Neural cell (in vitro differentiated cells): Measurements from ENCODE around the gene PROC. TPM values are rescaled to one million over a fixed set of nuclear protein-coding genes. Genes with fewer than 3 reads are reported as not detected.

Source experiments
- H2AFZ ChIP-seq: fragments of 200-600, 300-800 bp; sonication (generic), shearing (Covaris generic); 2 replicates; pipeline ENCODE4 v1.6.0; 2014; ENCODE audit warnings: low read depth, mild to moderate bottlenecking, antibody characterized with exemption, low read length, moderate library complexity
- H3F3A ChIP-seq: fragments of 200-600 bp; shearing (Covaris generic); 2 replicates; pipeline ENCODE4 v1.6.1; 2016; ENCODE audit warnings: mild to moderate bottlenecking, moderate library complexity, mixed read lengths, antibody characterized with exemption, low read length; ENCODE audit not compliant: insufficient read depth, poor library complexity, severe bottlenecking
- H3K27ac ChIP-seq: fragments of 200-600, 300-800 bp; sonication (generic), shearing (Covaris generic); 2 replicates; pipeline ENCODE4 v1.5.1; 2014; ENCODE audit warnings: mild to moderate bottlenecking, low read length, moderate library complexity
- H3K27me3 ChIP-seq: fragments of 300-800, 200-600 bp; sonication (generic), shearing (Covaris generic); 2 replicates; pipeline ENCODE4 v1.6.0; 2014; ENCODE audit warnings: mild to moderate bottlenecking, low read depth, low read length, moderate library complexity; ENCODE audit not compliant: insufficient read depth
- H3K36me3 ChIP-seq: fragments of 300-800, 200-600 bp; sonication (generic), shearing (Covaris generic); 2 replicates; pipeline ENCODE4 v1.5.1; 2014; ENCODE audit warnings: mild to moderate bottlenecking, antibody characterized with exemption, low read length, moderate library complexity; ENCODE audit not compliant: insufficient read depth
- H3K4me2 ChIP-seq: fragments of 300-800, 200-600 bp; sonication (generic), shearing (Covaris generic); 2 replicates; pipeline ENCODE4 v1.6.0; 2014; ENCODE audit warnings: mild to moderate bottlenecking, low read length
- H3K4me3 ChIP-seq: fragments of 300-800, 200-600 bp; sonication (generic), shearing (Covaris generic); 2 replicates; pipeline ENCODE4 v1.5.1; 2014; ENCODE audit warnings: mild to moderate bottlenecking, low read length, moderate library complexity
- H3K79me2 ChIP-seq: fragments of 200-600 bp; shearing (Covaris generic); replicated peaks from 2 replicates; pipeline ENCODE4 v1.6.0; 2014; ENCODE audit warnings: mild to moderate bottlenecking, low read length, moderate library complexity; ENCODE audit not compliant: insufficient read depth
- H3K9ac ChIP-seq: fragments of 300-800, 200-600 bp; sonication (generic), shearing (Covaris generic); 2 replicates; pipeline ENCODE4 v1.6.1; 2016; ENCODE audit warnings: mild to moderate bottlenecking, low read length, mixed read lengths
- H3K9me2 ChIP-seq: fragments of 200-600 bp; shearing (Covaris generic); 2 replicates; pipeline ENCODE4 v1.6.1; 2016; ENCODE audit warnings: mild to moderate bottlenecking, low read length, mixed read lengths; ENCODE audit not compliant: insufficient read depth
- H3K9me3 ChIP-seq: fragments of 200-600, 300-800 bp; sonication (generic), shearing (Covaris generic); 2 replicates; pipeline ENCODE4 v1.6.1; 2016; ENCODE audit warnings: mild to moderate bottlenecking, mixed run types, low read length, moderate library complexity, mixed read lengths
- H4K20me1 ChIP-seq: fragments of 200-600 bp; shearing (Covaris generic); 2 replicates; pipeline ENCODE4 v1.6.1; 2016; ENCODE audit warnings: mild to moderate bottlenecking, mixed run types; ENCODE audit not compliant: insufficient read depth
- EP300 ChIP-seq: fragments of 450-650 bp; conservative IDR thresholded peaks from 2 replicates; pipeline ENCODE4 v1.6.1; 2014; ENCODE audit warnings: antibody characterized with exemption, mild to moderate bottlenecking, moderate library complexity; ENCODE audit not compliant: poor library complexity, severe bottlenecking
- EZH2 ChIP-seq: fragments of 200-600, 300-800 bp; shearing (Covaris generic), sonication (generic); IDR thresholded peaks from 2 replicates; pipeline ENCODE4 v1.6.1; 2014; ENCODE audit warnings: antibody characterized with exemption, low read length, borderline replicate concordance, mild to moderate bottlenecking; ENCODE audit not compliant: insufficient read depth, poor library complexity, severe bottlenecking
- MXI1 ChIP-seq: fragments of 450-650 bp; conservative IDR thresholded peaks from 2 replicates; pipeline ENCODE4 v1.6.1; 2014; ENCODE audit warnings: antibody characterized with exemption, mild to moderate bottlenecking; ENCODE audit not compliant: poor library complexity, severe bottlenecking
- POLR2AphosphoS5 ChIP-seq: IDR thresholded peaks from 2 replicates; pipeline ENCODE4 v1.6.1; 2012
- RAD21 ChIP-seq: fragments of 450-650 bp; conservative IDR thresholded peaks from 2 replicates; pipeline ENCODE4 v1.6.1; 2014; ENCODE audit warnings: antibody characterized with exemption, mild to moderate bottlenecking, moderate library complexity
- REST ChIP-seq: IDR thresholded peaks from 2 replicates; pipeline ENCODE4 v1.6.1; 2012; ENCODE audit warnings: borderline replicate concordance
- SMC3 ChIP-seq: fragments of 450-650 bp; conservative IDR thresholded peaks from 2 replicates; pipeline ENCODE4 v1.6.1; 2014; ENCODE audit warnings: antibody characterized with exemption, mild to moderate bottlenecking, moderate library complexity; ENCODE audit not compliant: poor library complexity
- TAF1 ChIP-seq: IDR thresholded peaks from 2 replicates; pipeline ENCODE4 v1.6.1; 2012; ENCODE audit warnings: low read depth
- polyA plus RNA-seq: library from polyadenylated mRNA; depleted of rRNA; stranded (reverse); fragments of >200 nt; gene quantifications from 2 replicates; pipeline ENCODE4 v1.2.3, GENCODE V29; 2014
- TF ChIP-seq, protein P1 (sequence below): fragments of 450-650 bp; IDR thresholded peaks from 2 replicates; pipeline ENCODE4 v1.5.1; 2014; ENCODE audit warnings: antibody characterized with exemption, mild to moderate bottlenecking, moderate library complexity; ENCODE audit not compliant: poor library complexity, severe bottlenecking

Gene PROC
- polyA plus RNA-seq, 1 donor from 2014 or later = 0.33 TPM

DNA sequence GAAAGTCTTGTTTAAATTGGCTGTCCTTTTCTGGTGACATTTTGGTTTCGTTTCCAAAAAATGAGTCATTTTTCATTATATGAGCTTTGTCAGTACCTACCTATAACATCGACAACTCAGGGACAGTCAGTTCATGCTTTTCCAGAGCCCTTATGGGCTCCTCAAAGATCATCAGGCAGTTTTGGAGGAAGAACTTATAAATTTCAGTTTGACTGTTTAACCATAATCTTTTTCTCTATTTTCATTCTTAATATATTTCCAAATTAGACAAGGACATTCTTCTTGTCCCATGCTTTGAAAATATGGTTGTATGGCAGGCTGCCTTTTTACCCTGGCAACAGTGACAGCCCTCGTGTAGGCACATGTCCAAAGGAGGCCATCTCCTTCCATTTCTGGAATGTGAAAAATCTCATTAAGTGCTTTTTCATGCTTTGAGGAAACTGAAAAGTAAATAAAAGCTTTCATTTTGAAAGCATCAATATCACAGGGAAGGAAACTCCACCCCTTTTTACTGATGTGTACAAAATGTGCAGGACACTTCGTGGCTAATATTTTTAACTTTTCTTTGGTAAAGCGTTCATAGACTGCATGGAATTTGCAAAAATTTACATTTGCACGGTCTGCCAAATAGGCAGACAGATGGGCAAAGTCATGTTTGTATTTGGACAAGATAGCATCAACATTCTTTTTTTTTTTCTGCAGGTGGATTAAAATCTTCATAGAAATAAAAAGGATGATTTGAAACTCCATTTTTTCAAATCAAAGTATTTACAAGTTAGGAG is 7.2 kb upstream of the PROC start:
- Histone ChIP-seq H3K9ac (no peak overlapping the region), H2AFZ (no peak overlapping the region), H3K79me2 (no peaks in the 10 kb centered on the region), H3K36me3 (no peaks in the 10 kb centered on the region), H3K27me3 (peaks cover 7% of the 10 kb centered on the region), H3K4me2 (no peak overlapping the region), H3F3A (no peaks in the 10 kb centered on the region), H3K9me3 (no peaks in the 10 kb centered on the region), H4K20me1 (no peaks in the 10 kb centered on the region), H3K4me3 (no peak overlapping the region), H3K27ac (no peak overlapping the region), H3K9me2 (no peaks in the 10 kb centered on the region)
- TF ChIP-seq MXI1 (no peak), EZH2 (no peak), POLR2AphosphoS5 (no peak), REST (no peak), EP300 (no peak), RAD21 (no peak), TAF1 (no peak), SMC3 (no peak)
- TF ChIP-seq, protein P1, sequence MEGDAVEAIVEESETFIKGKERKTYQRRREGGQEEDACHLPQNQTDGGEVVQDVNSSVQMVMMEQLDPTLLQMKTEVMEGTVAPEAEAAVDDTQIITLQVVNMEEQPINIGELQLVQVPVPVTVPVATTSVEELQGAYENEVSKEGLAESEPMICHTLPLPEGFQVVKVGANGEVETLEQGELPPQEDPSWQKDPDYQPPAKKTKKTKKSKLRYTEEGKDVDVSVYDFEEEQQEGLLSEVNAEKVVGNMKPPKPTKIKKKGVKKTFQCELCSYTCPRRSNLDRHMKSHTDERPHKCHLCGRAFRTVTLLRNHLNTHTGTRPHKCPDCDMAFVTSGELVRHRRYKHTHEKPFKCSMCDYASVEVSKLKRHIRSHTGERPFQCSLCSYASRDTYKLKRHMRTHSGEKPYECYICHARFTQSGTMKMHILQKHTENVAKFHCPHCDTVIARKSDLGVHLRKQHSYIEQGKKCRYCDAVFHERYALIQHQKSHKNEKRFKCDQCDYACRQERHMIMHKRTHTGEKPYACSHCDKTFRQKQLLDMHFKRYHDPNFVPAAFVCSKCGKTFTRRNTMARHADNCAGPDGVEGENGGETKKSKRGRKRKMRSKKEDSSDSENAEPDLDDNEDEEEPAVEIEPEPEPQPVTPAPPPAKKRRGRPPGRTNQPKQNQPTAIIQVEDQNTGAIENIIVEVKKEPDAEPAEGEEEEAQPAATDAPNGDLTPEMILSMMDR = no peak

DNA sequence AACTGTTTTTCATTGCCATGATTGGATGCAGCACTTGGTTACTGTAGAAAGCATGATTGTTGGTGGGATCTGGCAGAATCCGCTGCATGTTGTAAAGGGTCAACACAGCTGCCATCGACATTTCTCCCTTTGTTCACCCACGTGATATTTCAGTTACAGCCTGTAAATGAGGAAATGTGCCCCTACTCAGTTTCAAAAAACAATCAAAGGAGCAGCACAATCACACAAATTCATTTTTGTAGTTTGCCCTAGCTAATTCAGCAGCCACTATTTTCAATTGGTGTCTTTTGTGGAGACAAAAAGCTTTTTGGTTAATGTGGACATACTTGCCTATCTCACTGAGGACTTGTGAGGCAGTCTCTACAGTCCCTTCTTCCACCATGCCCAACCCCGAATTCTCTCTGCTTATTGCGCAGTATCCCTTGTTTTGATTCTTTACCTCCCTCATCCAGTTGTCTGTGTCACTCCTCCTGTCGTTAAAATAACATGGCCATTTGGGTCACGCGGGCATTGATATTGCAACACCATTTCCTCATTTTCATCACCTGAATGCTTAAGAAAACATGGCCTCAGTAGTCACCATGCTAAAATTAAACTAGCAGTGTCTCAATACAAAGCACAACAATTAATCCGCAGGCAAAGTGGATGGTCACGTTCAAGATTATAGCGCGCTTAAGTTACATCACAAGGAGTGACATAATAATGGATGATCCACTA is 6.4 kb upstream of the PROC start:
- no peak overlapping the region for H3K27ac ChIP-seq
- no peaks in the 10 kb centered on the region for H3K9me3 ChIP-seq
- no peak overlapping the region for H3K4me2 ChIP-seq
- H3K9me2 ChIP-seq = no peaks in the 10 kb centered on the region
- H3K79me2 ChIP-seq = no peaks in the 10 kb centered on the region
- H3K36me3 ChIP-seq = no peaks in the 10 kb centered on the region
- H2AFZ ChIP-seq = no peak overlapping the region
- no peak overlapping the region for H3K9ac ChIP-seq
- H3F3A ChIP-seq = no peaks in the 10 kb centered on the region
- no peak overlapping the region for H3K4me3 ChIP-seq
- peaks cover 15% of the 10 kb centered on the region for H3K27me3 ChIP-seq
- no peak for TF ChIP-seq REST
- TF ChIP-seq EZH2 = no peak
- no peak for TF ChIP-seq EP300
- TF ChIP-seq RAD21 = no peak
- no peak for TF ChIP-seq SMC3
- no peaks in the 10 kb centered on the region for H4K20me1 ChIP-seq
